Esophagus squamous epithelium (tissue), 5 donors: ENCODE data around the gene SKIC3. TPM values are rescaled to one million over a fixed set of nuclear protein-coding genes. Genes with fewer than 3 reads are reported as not detected.

Experiments used
- DNase-seq: peaks from one replicate; lab custom pipeline; 2025; lab: John Stamatoyannopoulos, UW
- H3K27ac ChIP-seq, 4 donors: fragments of 200-600 bp; sonication (generic); one replicate each; pipeline ENCODE4 v1.5.1; 2016 to 2019; ENCODE audit warnings: mild to moderate bottlenecking in 1 of 4
- H3K27me3 ChIP-seq, 4 donors: fragments of 200-600 bp; sonication (generic); 1 replicate in 3 of 4; 2 replicates in 1 of 4; pipeline versions ENCODE4 v1.5.1 to v1.6.0; 2017 to 2021; ENCODE audit warnings: antibody characterized with exemption in 1 of 4
- H3K36me3 ChIP-seq, 3 donors: fragments of 200-600 bp; sonication (generic); one replicate each; pipeline ENCODE4 v1.5.1; 2016 to 2019
- H3K4me1 ChIP-seq, 3 donors: fragments of 200-600 bp; sonication (generic); one replicate each; pipeline ENCODE4 v1.5.1; 2017 to 2019
- H3K4me3 ChIP-seq, 4 donors: fragments of 200-600 bp; sonication (generic); 1 replicate in 3 of 4; 2 replicates in 1 of 4; pipeline ENCODE4 v1.5.1; 2016 to 2019; ENCODE audit warnings: mild to moderate bottlenecking in 2 of 4, moderate library complexity in 1 of 4
- H3K9me3 ChIP-seq, 3 donors: fragments of 200-600 bp; sonication (generic); one replicate each; pipeline ENCODE4 v1.5.1; 2016 to 2019
- CTCF ChIP-seq, 6 experiments: fragments of 450-650 bp in 4 of 6; fragments of 200-600 bp in 2 of 6; sonication (generic) in 2 of 6; IDR thresholded peaks; one replicate each; pipeline ENCODE4 v1.5.1; 2016 to 2019; ENCODE audit warnings: antibody characterized with exemption in 6 of 6, mild to moderate bottlenecking in 4 of 6, moderate library complexity in 4 of 6
- POLR2A ChIP-seq, 4 donors: fragments of 450-650 bp; IDR thresholded peaks; one replicate each; pipeline ENCODE4 v1.6.1; 2017; ENCODE audit warnings: antibody characterized with exemption in 4 of 4, mild to moderate bottlenecking in 4 of 4, moderate library complexity in 3 of 4
- WGBS, 2 donors: methylation state at CpG; one replicate each; pipeline ENCODE4 v1.1.5; 2018; 5-methylcytosine and 5-hydroxymethylcytosine counted together
- intact Hi-C: fragments of 100-400 bp; cut with DNase I; formaldehyde crosslinking; loops from one replicate; pipeline ENCODE4 v1.15.0; 2022
- total RNA-seq, 4 donors: library from RNA; depleted of rRNA; stranded (reverse); fragments of >200 nt; gene quantifications; one replicate each; pipeline ENCODE4 v1.1.0, GENCODE V29; 2016
- donor health status: DM: yes; HTN: yes; CAD: no.

Gene SKIC3
- total RNA-seq, 4 donors from 2014 or later, result 27.0 to 71.3 (median 41.6) TPM

GRCh38 chr5:95555553-95555952, 776 bp upstream of the SKIC3 start:
- intact Hi-C loops, result no loop called here
- WGBS, 2 donors, result 0% methylated on average over 9 of the region's 9 CpGs
- TF ChIP-seq POLR2A (IDR thresholded peaks at IDR 0.05), result no peak
- TF ChIP-seq CTCF (IDR thresholded peaks at IDR 0.05), result no peak
- Histone ChIP-seq H3K27ac (peak overlapping the region; percentile 84 to 95 (median 92)), H3K36me3 (peaks cover 0 to 12% (median 0%) of the 10 kb centered on the region in 3 donors), H3K27me3 (no peaks in the 10 kb centered on the region), H3K4me1 (peaks cover 8 to 45% (median 12%) of the 10 kb centered on the region in 3 donors), H3K4me3 (peak overlapping the region; percentile 63 to 94 (median 77)), H3K9me3 (no peaks in the 10 kb centered on the region)
- no peak for DNase-seq

GRCh38 chr5:95554331-95554646, 488 bp downstream of the SKIC3 start:
- no peaks in the 10 kb centered on the region for H3K9me3 ChIP-seq
- no peak for TF ChIP-seq CTCF (IDR thresholded peaks at IDR 0.05)
- TF ChIP-seq POLR2A (IDR thresholded peaks at IDR 0.05), result no peak
- intact Hi-C loops, result no loop called here

GRCh38 chr5:95549030-95549429, 5.7 kb downstream of the SKIC3 start:
- H3K27ac ChIP-seq, result no peak overlapping the region
- no peak for TF ChIP-seq POLR2A (IDR thresholded peaks at IDR 0.05)
- no peak for TF ChIP-seq CTCF (IDR thresholded peaks at IDR 0.05)
- H3K4me1 ChIP-seq, result peaks cover 0 to 31% (median 5%) of the 10 kb centered on the region in 3 donors
- no peak for DNase-seq
- no peaks in the 10 kb centered on the region for H3K9me3 ChIP-seq
- H3K4me3 ChIP-seq, result no peak overlapping the region
- no peaks in the 10 kb centered on the region for H3K27me3 ChIP-seq
- H3K36me3 ChIP-seq, result peaks cover 0 to 71% (median 5%) of the 10 kb centered on the region in 3 donors
- intact Hi-C loops, result no loop called here

More at GRCh38 chr5:95554331-95554646, 488 bp downstream of the SKIC3 start:
- H3K27me3 ChIP-seq, result no peaks in the 10 kb centered on the region
- whole genome bisulfite sequencing, 2 donors, result 0 to 1% methylated on average over 3 to 4 of the region's 6 CpGs
- H3K36me3 ChIP-seq, result peaks cover 0 to 19% (median 0%) of the 10 kb centered on the region in 3 donors
- H3K4me1 ChIP-seq, result peaks cover 8 to 45% (median 12%) of the 10 kb centered on the region in 3 donors
- peak overlapping the region; percentile 84 to 95 (median 92) for H3K27ac ChIP-seq
- DNase-seq, result no peak
- peak overlapping the region; percentile 63 to 94 (median 77) for H3K4me3 ChIP-seq

GRCh38 chr5:95543017-95543705, 11.6 kb downstream of the SKIC3 start:
- Histone ChIP-seq H3K4me3 (no peak overlapping the region), H3K27ac (no peak overlapping the region), H3K36me3 (peaks cover 0 to 100% (median 5%) of the 10 kb centered on the region in 3 donors), H3K27me3 (no peaks in the 10 kb centered on the region), H3K9me3 (no peaks in the 10 kb centered on the region), H3K4me1 (peaks cover 0 to 11% (median 0%) of the 10 kb centered on the region in 3 donors)
- DNase-seq, result no peak
- 48 to 50% methylated on average over 3 of the region's 3 CpGs for WGBS, 2 donors
- intact Hi-C loops, result no loop called here
- TF ChIP-seq POLR2A (IDR thresholded peaks at IDR 0.05) (no peak), CTCF (IDR thresholded peaks at IDR 0.05) (no peak)

- WGBS, 2 donors, result 88 to 92% methylated on average over 2 of the region's 2 CpGs
- no peak for DNase-seq
- TF ChIP-seq CTCF (IDR thresholded peaks at IDR 0.05) (no peak), POLR2A (IDR thresholded peaks at IDR 0.05) (no peak)
- Histone ChIP-seq H3K27me3 (no peaks in the 10 kb centered on the region), H3K9me3 (no peaks in the 10 kb centered on the region), H3K36me3 (peaks cover 0 to 99% (median 0%) of the 10 kb centered on the region in 3 donors), H3K27ac (no peak overlapping the region), H3K4me1 (no peaks in the 10 kb centered on the region), H3K4me3 (no peak overlapping the region)
- intact Hi-C loops, result no loop called here
These were observed 17.3 kb downstream of the SKIC3 start for GRCh38 chr5:95537501-95537900.
